K562 (cell line): ENCODE results near the gene DACT3. TPM values are rescaled to one million over a fixed set of nuclear protein-coding genes. Genes with fewer than 3 reads are reported as not detected.
A peak's percentile ranks its signal among the peaks of the same experiment; 100 is the strongest.

ENCODE experiments used
- ADNP ChIP-seq: fragments of 200-800 bp; sonication (Bioruptor generic); IDR thresholded peaks from 2 replicates; pipeline ENCODE4 v1.6.1; 2016; ENCODE audit warnings: missing genetic modification characterization, missing compliant biosample characterization
- ATF1 ChIP-seq, 2 experiments: fragments of 450-650 bp in 1 of 2; IDR thresholded peaks; 2 replicates each; pipeline ENCODE4 v1.6.1; 2016; ENCODE audit warnings: missing compliant biosample characterization in 1 of 2, missing genetic modification characterization in 1 of 2
- ATF4 ChIP-seq: fragments of 450-650 bp; formaldehyde crosslinking; IDR thresholded peaks from 2 replicates; pipeline ENCODE4 v1.4.0; 2022; ENCODE audit warnings: mild to moderate bottlenecking, moderate library complexity
- BACH1 ChIP-seq: fragments of 200-800 bp; sonication (Bioruptor generic); IDR thresholded peaks from 2 replicates; pipeline ENCODE4 v1.6.1; 2016; ENCODE audit warnings: missing genetic modification characterization, missing compliant biosample characterization
- C11orf30 ChIP-seq: fragments of 450-650 bp; IDR thresholded peaks from 2 replicates; pipeline ENCODE4 v1.6.1; 2016; ENCODE audit warnings: low read depth, mild to moderate bottlenecking
- CBFA2T3 ChIP-seq: fragments of 450-650 bp; IDR thresholded peaks from 2 replicates; pipeline ENCODE4 v1.6.1; 2017
- CBFB ChIP-seq: sonication (generic); formaldehyde crosslinking; IDR thresholded peaks from 2 replicates; pipeline ENCODE4 v1.4.0; 2020; ENCODE audit warnings: mild to moderate bottlenecking, missing genetic modification reagents
- CBX1 ChIP-seq: sonication (generic); IDR thresholded peaks from 2 replicates; pipeline ENCODE4 v1.6.1; 2016; ENCODE audit warnings: antibody characterized with exemption, low read depth, mild to moderate bottlenecking
- CC2D1A ChIP-seq: fragments of 450-650 bp; IDR thresholded peaks from 2 replicates; pipeline ENCODE4 v1.6.1; 2017; ENCODE audit warnings: mild to moderate bottlenecking
- DIDO1 ChIP-seq: fragments of 450-650 bp; IDR thresholded peaks from 2 replicates; pipeline ENCODE4 v1.6.1; 2016; ENCODE audit warnings: low read depth, missing biosample characterization, missing genetic modification characterization
- FIP1L1 ChIP-seq: fragments of 200-400 bp; formaldehyde crosslinking; IDR thresholded peaks from 2 replicates; pipeline ENCODE4 v1.6.1; 2018; ENCODE audit warnings: mild to moderate bottlenecking, low read depth, low read length; ENCODE audit not compliant: poor library complexity, severe bottlenecking
- KAT8 ChIP-seq: fragments of 450-650 bp; IDR thresholded peaks from 2 replicates; pipeline ENCODE4 v1.6.1; 2016; ENCODE audit warnings: low read depth, mild to moderate bottlenecking
- LCOR ChIP-seq: sonication (generic); formaldehyde crosslinking; IDR thresholded peaks from 2 replicates; pipeline ENCODE4 v1.8.0; 2022; ENCODE audit warnings: mild to moderate bottlenecking, missing genetic modification reagents
- MCM5 ChIP-seq: fragments of 450-650 bp; IDR thresholded peaks from 2 replicates; pipeline ENCODE4 v1.6.1; 2016; ENCODE audit warnings: low read depth
- MYBL2 ChIP-seq, 2 experiments: fragments of 450-650 bp in 1 of 2; sonication (generic) in 1 of 2; formaldehyde crosslinking in 1 of 2; IDR thresholded peaks; 2 replicates each; pipeline versions ENCODE4 v1.6.1 to v1.8.1; 2017 to 2022; ENCODE audit warnings: borderline replicate concordance in 1 of 2, inconsistent platforms in 1 of 2, low read depth in 1 of 2, mild to moderate bottlenecking in 1 of 2, missing genetic modification reagents in 1 of 2, moderate library complexity in 1 of 2
- NFE2 ChIP-seq: IDR thresholded peaks from 2 replicates; pipeline ENCODE4 v1.6.1; 2014; ENCODE audit warnings: antibody characterized with exemption, low read depth
- NR3C1 ChIP-seq: sonication (generic); formaldehyde crosslinking; IDR thresholded peaks from 2 replicates; pipeline ENCODE4 v1.8.1; 2022; ENCODE audit warnings: missing genetic modification reagents
- SMAD4 ChIP-seq: fragments of 250-450 bp; sonication (Bioruptor Pico); conservative IDR thresholded peaks from 2 replicates; pipeline ENCODE4 v1.8.0; 2021; ENCODE audit warnings: inconsistent platforms, mild to moderate bottlenecking, moderate library complexity
- SMARCC2 ChIP-seq: fragments of 450-650 bp; IDR thresholded peaks from 2 replicates; pipeline ENCODE4 v1.6.1; 2017; ENCODE audit warnings: antibody characterized with exemption, moderate library complexity, mild to moderate bottlenecking, low read depth
- SRSF3 ChIP-seq: fragments of 200-400 bp; formaldehyde crosslinking; IDR thresholded peaks from 2 replicates; pipeline ENCODE4 v1.6.1; 2016; ENCODE audit warnings: mild to moderate bottlenecking, low read length, moderate library complexity; ENCODE audit not compliant: insufficient read depth
- TAF1 ChIP-seq: IDR thresholded peaks from 2 replicates; pipeline ENCODE4 v1.6.1; 2011; ENCODE audit warnings: mild to moderate bottlenecking, low read length, moderate library complexity; ENCODE audit not compliant: insufficient read depth, control insufficient read depth, severe bottlenecking; ENCODE audit errors: extremely low read depth
- TCF7L2 ChIP-seq: fragments of 150-350 bp; IDR thresholded peaks from 2 replicates; pipeline ENCODE4 v1.6.1; 2016; ENCODE audit warnings: low read depth, mild to moderate bottlenecking, low read length, moderate library complexity
- THRAP3 ChIP-seq: fragments of 450-650 bp; IDR thresholded peaks from 2 replicates; pipeline ENCODE4 v1.6.1; 2016; ENCODE audit warnings: mild to moderate bottlenecking, inconsistent platforms, borderline replicate concordance
- UBTF ChIP-seq, 2 experiments: IDR thresholded peaks; 2 replicates each; pipeline ENCODE4 v1.6.1; 2012; ENCODE audit warnings: improper control_type of control experiment in 2 of 2, low read depth in 2 of 2, low read length in 2 of 2, borderline replicate concordance in 1 of 2
- XRCC4 ChIP-seq: IDR thresholded peaks from one replicate; pipeline ENCODE4 v1.6.1; 2011; ENCODE audit not compliant: insufficient read depth, insufficient read length; ENCODE audit errors: extremely low read depth
- ZNF174 ChIP-seq: fragments of 250-450 bp; sonication (Bioruptor Pico); IDR thresholded peaks from 2 replicates; pipeline ENCODE4 v1.4.0; 2020; ENCODE audit warnings: mild to moderate bottlenecking
- polyA plus RNA-seq, 8 experiments: library from polyadenylated mRNA; depleted of rRNA in 4 of 8; stranded (reverse) in 5 of 8; unstranded in 3 of 8; fragments of >200 nt; fragmentation: Nextera tagmentation in 2 of 8; fragmentation: Illumina TruSeq in 1 of 8; extraction: Ambion mirVana in 2 of 8; extraction: Trizol in 1 of 8; gene quantifications; 2 replicates each; pipeline versions ENCODE4 v1.2.1 to v1.2.3, GENCODE V29; 2011 to 2014; ENCODE audit warnings: inconsistent platforms in 1 of 8, missing spikeins in 1 of 8
- total RNA-seq, 7 experiments: library from RNA; depleted of rRNA in 6 of 7; stranded (reverse); fragments of >200 nt in 6 of 7; fragmentation: Illumina TruSeq in 2 of 7; extraction: Trizol in 2 of 7; gene quantifications; 2 replicates each; pipeline versions ENCODE4 v1.2.1 to v1.2.3, GENCODE V29; 2011 to 2021; ENCODE audit warnings: low replicate concordance in 1 of 7

The DACT3 gene
- total and polyA plus RNA-seq, 9 of the 15 experiments (the other 6 are each of a cell fraction or from before 2014, with no cell fraction given) = 0.67 to 6.5 (median 3.5) TPM

DNA sequence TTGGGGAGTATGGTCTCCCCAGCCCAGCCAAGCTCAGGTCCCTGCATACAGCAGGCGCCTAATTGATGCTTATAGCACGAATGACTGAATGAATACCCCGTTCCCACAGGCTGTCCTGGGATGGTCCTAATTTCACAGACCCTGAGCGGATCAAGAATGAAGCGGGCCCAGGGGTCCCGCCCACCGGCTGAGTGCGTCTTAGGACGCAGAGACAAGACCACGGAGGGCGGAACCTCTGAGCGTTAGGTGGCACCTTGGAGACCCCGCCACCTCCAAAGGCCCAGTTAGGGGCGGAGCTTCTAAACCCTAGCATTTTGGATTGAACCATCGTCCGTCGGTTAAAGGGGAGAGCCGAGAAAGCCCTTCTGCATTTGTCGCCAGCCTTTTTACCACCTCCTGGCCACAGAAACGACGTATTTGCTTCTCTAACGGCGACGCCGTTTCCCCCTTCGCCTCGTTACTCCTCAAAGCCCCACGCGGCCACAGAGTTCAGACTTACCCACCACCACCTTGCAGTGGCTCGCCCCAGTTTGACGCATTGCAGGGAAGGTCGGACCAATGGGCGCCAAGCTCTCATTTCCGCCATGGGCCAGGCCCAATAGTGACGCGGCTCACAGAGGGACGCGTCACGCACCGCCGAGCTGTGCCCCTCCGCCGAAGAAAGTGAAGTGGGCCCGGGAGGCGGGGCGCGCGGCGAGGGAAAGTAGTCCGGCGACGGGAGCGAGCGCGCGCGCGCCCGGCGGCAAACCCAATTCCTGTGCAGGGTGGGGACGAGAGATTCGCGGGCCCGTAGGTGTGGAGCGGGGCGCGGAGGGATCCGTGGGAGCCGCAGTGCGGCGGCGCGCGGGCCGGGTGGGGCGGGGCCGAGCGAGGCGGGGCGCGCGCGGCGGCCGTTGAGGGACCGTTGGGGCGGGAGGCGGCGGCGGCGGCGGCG, 60.3 kb downstream of the DACT3 start (continued):
- TF ChIP-seq UBTF (IDR thresholded peaks at IDR 0.05; ENCODE audit: borderline replicate concordance in 1 of 2, low read depth in 2 of 2, low read length in 2 of 2) (peak in 1 of 2 experiments; percentile 41; a peak in 1 of 4 replicates), KAT8 (no peak), C11orf30 (no peak), NFE2 (no peak), CC2D1A (peak; percentile 66; the same call in 1 of the 2 replicates), BACH1 (peak; percentile 85; the same call in 1 of the 2 replicates), TCF7L2 (peak; percentile 93), LCOR (peak; percentile 76), ADNP (peak; percentile 87; the same call in 1 of the 2 replicates), SRSF3 (no peak), ATF4 (CRISPR knock-in tag) (no peak), ATF1 (CRISPR knock-in tag; IDR thresholded peaks at IDR 0.05) (peak; percentile 85), ATF1 (tag; IDR thresholded peaks at IDR 0.05) (peak; percentile 99), FIP1L1 (peak; percentile 92), DIDO1 (tag) (peak; percentile 81; the same call in 1 of the 2 replicates), CBFB (no peak), NR3C1 (CRISPR knock-in tag) (no peak), THRAP3 (no peak), XRCC4 (no peak), MCM5 (no peak), TAF1 (no peak), SMARCC2 (no peak), ZNF174 (CRISPR knock-in tag) (no peak), CBFA2T3 (no peak), MYBL2 (IDR thresholded peaks at IDR 0.05; ENCODE audit: low read depth) (peak; percentile 74), MYBL2 (CRISPR knock-in tag; IDR thresholded peaks at IDR 0.05; ENCODE audit: borderline replicate concordance) (no peak), SMAD4 (CRISPR knock-in tag) (peak; percentile 98), CBX1 (no peak)
